Adrenal gland (tissue), 12 donors: ENCODE results near the gene HIPK2. TPM values are rescaled to one million over a fixed set of nuclear protein-coding genes. Genes with fewer than 3 reads are reported as not detected.

ENCODE experiments used
- DNase-seq, 7 donors: peaks; one replicate each; pipeline ENCODE4 v3.0.0-alpha.2; 2019 to 2020
- H3K27ac ChIP-seq, 5 donors: fragments of 200-600 bp; sonication (generic) in 4 of 5; 1 replicate in 3 of 5; 2 replicates in 2 of 5; pipeline versions ENCODE4 v1.5.1 to v1.8.0; 2016 to 2020; ENCODE audit warnings: mild to moderate bottlenecking in 1 of 5
- H3K27me3 ChIP-seq: fragments of 200-600 bp; 2 replicates; pipeline ENCODE4 v1.8.0; 2021
- H3K36me3 ChIP-seq, 2 donors: fragments of 200-600 bp; replicated peaks in 1 of 2; 1 replicate in 1 of 2; 2 replicates in 1 of 2; pipeline versions ENCODE4 v1.5.1 to v1.8.0; 2018 to 2022
- H3K4me1 ChIP-seq, 2 donors: fragments of 200-600 bp; replicated peaks in 1 of 2; 1 replicate in 1 of 2; 2 replicates in 1 of 2; pipeline versions ENCODE4 v1.5.1 to v1.8.0; 2018 to 2021
- H3K4me3 ChIP-seq, 4 donors: fragments of 200-600 bp; sonication (generic) in 3 of 4; one replicate each; pipeline ENCODE4 v1.5.1; 2016 to 2018
- H3K9me3 ChIP-seq, 3 donors: fragments of 200-600 bp; sonication (generic) in 1 of 3; replicated peaks in 1 of 3; 1 replicate in 2 of 3; 2 replicates in 1 of 3; pipeline versions ENCODE4 v1.5.1 to v1.8.0; 2016 to 2021
- POLR2A ChIP-seq, 2 donors: fragments of 450-650 bp; IDR thresholded peaks; one replicate each; pipeline ENCODE4 v1.6.1; 2017; ENCODE audit warnings: antibody characterized with exemption in 2 of 2, mild to moderate bottlenecking in 2 of 2, moderate library complexity in 1 of 2
- WGBS, 4 donors: extraction: QIAGEN DNeasy Blood & Tissue Kit in 2 of 4; methylation state at CpG; one replicate each; pipeline versions ENCODE4 v1.1.5 to v1.1.7; 2013 to 2017; 5-methylcytosine and 5-hydroxymethylcytosine counted together
- intact Hi-C, 2 donors: fragments of 100-400 bp; cut with DNase I; formaldehyde crosslinking; loops; one replicate each; pipeline versions ENCODE4 v1.14.1 to v1.15.0; 2022 to 2023
- polyA plus RNA-seq, 3 donors: library from polyadenylated mRNA; stranded (reverse); fragments of 200-250 nt in 2 of 3; fragments of 350-450 nt in 1 of 3; fragmentation: Illumina TruSeq in 1 of 3; extraction: RNeasy Lipid Tissue Mini Kit (QIAGEN cat#74804) in 1 of 3; gene quantifications; one replicate each; pipeline ENCODE4 v1.2.3, GENCODE V29; 2013 to 2014
- total RNA-seq, 9 donors: library from RNA; depleted of rRNA in 4 of 9; stranded (reverse); fragments of >200 nt in 4 of 9; fragments of 120-200 nt in 1 of 9; fragmentation: NEBNext Ultra II Directional in 1 of 9; extraction: Animal tissue kit (Norgen Biotek cat#: 25700) in 1 of 9; gene quantifications; one replicate each; pipeline versions ENCODE4 v1.1.0 to v1.2.4, GENCODE V29; 2013 to 2023
- TF ChIP-seq, protein P1 (sequence below), 6 experiments: fragments of 450-650 bp in 4 of 6; fragments of 200-600 bp in 2 of 6; sonication (generic) in 1 of 6; IDR thresholded peaks; 1 replicate in 5 of 6; 2 replicates in 1 of 6; pipeline versions ENCODE4 v1.5.1 to v1.8.0; 2016 to 2021; ENCODE audit warnings: antibody characterized with exemption in 6 of 6, mild to moderate bottlenecking in 2 of 6, moderate library complexity in 1 of 6
- donor health status: healthy with polysubstance abuse.
- donor health status: Bipolar disorder and iron deficiency.
- donor health status: DM: yes; HTN: yes; CAD: no.
- donor health status: DM: no; HTN: no; CAD: no.
- donor health status: DM: no; HTN: no; CAD: no.
- donor health status: DM: yes; HTN: yes; CAD: no.

HIPK2 gene
- total and polyA plus RNA-seq, 12 donors = 4.7 to 82.4 (median 49.8) TPM

DNA sequence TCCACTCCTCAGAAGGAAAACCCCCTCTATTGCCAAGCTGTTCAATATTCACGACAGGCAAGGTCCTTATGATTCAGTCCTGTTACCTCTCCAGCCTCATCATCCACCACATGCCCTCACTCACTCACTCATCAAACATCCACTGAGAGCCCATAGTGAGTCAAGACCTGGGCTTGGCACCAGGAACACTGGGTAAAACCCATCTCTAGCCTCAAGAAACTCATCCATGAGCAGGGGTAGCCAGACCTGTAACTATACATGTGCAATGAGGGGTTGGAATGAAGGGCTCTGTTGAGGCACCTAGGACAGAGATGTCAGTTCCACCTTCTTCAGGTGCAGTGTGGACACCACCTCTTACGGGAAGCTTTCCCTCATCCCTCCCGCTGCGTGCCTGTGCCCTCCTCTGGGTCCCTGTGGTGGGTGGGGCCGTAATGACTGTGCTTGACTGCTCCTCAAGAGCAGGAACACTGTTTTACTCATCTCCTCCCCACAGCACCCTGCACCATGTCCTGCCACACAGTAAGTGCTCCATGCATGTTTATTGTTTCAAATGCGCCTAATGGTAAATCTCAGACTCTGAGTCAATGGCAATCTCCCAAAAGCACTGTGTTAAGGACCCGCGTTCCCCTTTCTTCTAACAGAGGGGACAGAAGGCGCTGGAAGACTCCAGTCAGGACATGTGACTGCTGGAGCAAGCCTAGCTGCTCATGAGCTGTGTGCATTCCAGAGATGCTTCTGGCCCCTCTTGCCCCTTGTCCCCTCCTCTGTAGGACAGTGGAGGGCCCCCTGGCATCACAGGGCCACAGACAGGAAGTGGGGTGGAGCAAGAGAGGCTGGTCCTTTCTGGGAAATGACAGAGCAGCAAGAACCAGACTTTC is 95.4 kb downstream of the HIPK2 start:
- no peaks in the 10 kb centered on the region for H3K27me3 ChIP-seq
- no peaks in the 10 kb centered on the region for H3K9me3 ChIP-seq
- intact Hi-C loops = no loop called here
- no peak for TF ChIP-seq POLR2A (IDR thresholded peaks at IDR 0.05)
- TF ChIP-seq, protein P1, sequence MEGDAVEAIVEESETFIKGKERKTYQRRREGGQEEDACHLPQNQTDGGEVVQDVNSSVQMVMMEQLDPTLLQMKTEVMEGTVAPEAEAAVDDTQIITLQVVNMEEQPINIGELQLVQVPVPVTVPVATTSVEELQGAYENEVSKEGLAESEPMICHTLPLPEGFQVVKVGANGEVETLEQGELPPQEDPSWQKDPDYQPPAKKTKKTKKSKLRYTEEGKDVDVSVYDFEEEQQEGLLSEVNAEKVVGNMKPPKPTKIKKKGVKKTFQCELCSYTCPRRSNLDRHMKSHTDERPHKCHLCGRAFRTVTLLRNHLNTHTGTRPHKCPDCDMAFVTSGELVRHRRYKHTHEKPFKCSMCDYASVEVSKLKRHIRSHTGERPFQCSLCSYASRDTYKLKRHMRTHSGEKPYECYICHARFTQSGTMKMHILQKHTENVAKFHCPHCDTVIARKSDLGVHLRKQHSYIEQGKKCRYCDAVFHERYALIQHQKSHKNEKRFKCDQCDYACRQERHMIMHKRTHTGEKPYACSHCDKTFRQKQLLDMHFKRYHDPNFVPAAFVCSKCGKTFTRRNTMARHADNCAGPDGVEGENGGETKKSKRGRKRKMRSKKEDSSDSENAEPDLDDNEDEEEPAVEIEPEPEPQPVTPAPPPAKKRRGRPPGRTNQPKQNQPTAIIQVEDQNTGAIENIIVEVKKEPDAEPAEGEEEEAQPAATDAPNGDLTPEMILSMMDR (IDR thresholded peaks at IDR 0.05) = no peak
- no peaks in the 10 kb centered on the region for H3K36me3 ChIP-seq
- DNase-seq = no peak
- H3K4me1 ChIP-seq = peaks cover 4 to 24% of the 10 kb centered on the region in 2 donors
- 76 to 97% (median 86%) methylated on average over 8 to 9 of the region's 9 CpGs for WGBS, 4 donors
- H3K27ac ChIP-seq = peak overlapping the region in 1 of 5 donors; percentile 60
- H3K4me3 ChIP-seq = no peak overlapping the region

DNA sequence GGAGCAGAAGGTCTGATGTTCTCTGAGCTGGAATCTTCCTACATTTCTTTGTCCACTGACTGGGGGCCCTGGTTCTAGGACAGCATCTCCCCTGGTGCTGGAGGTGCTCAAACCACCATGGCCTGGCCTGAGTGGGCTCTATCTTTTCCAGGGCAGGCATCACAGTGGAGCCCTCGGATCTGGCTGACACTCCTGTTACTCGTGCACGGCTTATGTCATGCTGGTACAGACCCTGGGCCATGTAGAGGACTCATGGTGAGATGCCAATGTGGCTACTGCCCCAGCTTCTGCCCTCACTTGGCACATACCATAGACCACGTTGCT is 96.0 kb downstream of the HIPK2 start:
- H3K27ac ChIP-seq = peak overlapping the region in 1 of 5 donors; percentile 60
- WGBS, 4 donors = 80 to 94% (median 87%) methylated on average over 1 to 4 of the region's 4 CpGs
- H3K36me3 ChIP-seq = no peaks in the 10 kb centered on the region
- H3K4me3 ChIP-seq = no peak overlapping the region
- H3K27me3 ChIP-seq = no peaks in the 10 kb centered on the region
- peaks cover 4 to 24% of the 10 kb centered on the region in 2 donors for H3K4me1 ChIP-seq
- DNase-seq = no peak
- H3K9me3 ChIP-seq = no peaks in the 10 kb centered on the region
- no peak for TF ChIP-seq POLR2A (IDR thresholded peaks at IDR 0.05)
- TF ChIP-seq, protein P1 (IDR thresholded peaks at IDR 0.05) = no peak
- intact Hi-C loops = no loop called here

DNA sequence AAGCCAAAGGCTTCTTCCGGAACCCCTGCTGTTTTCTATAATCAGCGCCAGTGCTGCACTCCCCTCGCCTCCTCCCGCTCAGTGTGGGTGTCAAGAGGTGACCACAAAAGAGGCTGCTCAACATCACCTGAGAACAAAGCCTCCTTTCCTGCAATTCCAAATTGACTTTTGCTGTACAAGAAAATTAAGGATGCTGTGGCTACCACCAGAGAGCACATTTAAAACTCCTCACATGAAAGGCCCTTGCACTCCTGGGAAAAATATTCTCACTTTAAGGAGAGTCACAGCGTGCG is 96.4 kb downstream of the HIPK2 start:
- intact Hi-C loops = no loop called here
- TF ChIP-seq POLR2A (IDR thresholded peaks at IDR 0.05) = no peak
- TF ChIP-seq, protein P1 (IDR thresholded peaks at IDR 0.05) = no peak
- 91 to 100% (median 96%) methylated on average over 6 of the region's 6 CpGs for WGBS, 4 donors
- Histone ChIP-seq H3K4me3 (no peak overlapping the region), H3K27me3 (no peaks in the 10 kb centered on the region), H3K9me3 (no peaks in the 10 kb centered on the region), H3K4me1 (peaks cover 4 to 24% of the 10 kb centered on the region in 2 donors), H3K36me3 (no peaks in the 10 kb centered on the region), H3K27ac (peak overlapping the region in 1 of 5 donors; percentile 60)
- DNase-seq = no peak

DNA sequence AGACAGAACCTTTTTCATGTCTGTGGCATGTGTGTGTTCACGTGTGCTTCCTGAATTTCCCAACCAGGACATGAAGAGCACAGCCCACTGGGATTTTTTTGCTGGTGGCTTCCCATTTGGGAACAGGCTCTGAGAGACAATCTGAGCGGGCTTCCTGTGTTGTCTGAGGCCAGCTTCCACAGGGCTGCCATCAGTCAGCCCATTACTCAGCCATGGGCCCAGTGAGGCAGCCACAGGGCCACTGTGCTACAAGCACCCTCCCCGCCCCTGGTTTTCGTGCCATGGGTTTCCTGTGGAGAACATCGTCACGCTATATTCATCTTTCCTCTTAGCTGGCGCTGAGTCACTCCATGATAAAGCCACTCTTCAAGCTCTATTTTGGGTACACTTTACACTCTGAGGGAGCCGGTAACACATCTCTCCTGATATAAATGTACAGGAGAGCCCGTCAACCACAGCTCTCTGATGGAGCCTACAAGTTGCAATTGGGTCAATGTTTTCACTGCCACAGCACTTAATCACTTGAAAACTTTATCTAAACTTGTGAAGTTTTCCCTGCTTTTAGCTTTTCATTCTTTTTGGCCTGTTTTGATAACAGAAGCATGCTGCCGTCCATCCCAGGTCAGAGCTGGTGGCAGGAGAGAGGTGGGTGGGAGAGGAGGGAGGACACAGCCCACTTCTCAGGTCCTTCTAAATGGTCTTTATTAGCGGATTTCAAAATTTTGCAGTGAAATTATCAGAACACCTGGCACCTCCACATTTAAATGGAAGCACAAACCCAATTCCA is 96.9 kb downstream of the HIPK2 start:
- TF ChIP-seq, protein P1 (IDR thresholded peaks at IDR 0.05) = no peak
- peak in 1 of 2 donors; percentile 30 for TF ChIP-seq POLR2A (IDR thresholded peaks at IDR 0.05)
- WGBS, 4 donors = 43 to 67% (median 54%) methylated on average over 11 of the region's 11 CpGs
- peak in 6 of 7 donors; percentile 66 to 86 (median 72) for DNase-seq

More for the DNA sequence above, 96.9 kb downstream of the HIPK2 start:
- H3K27me3 ChIP-seq = no peaks in the 10 kb centered on the region
- H3K27ac ChIP-seq = peak overlapping the region in 3 of 5 donors; percentile 29 to 60 (median 53)
- H3K4me1 ChIP-seq = peaks cover 4 to 24% of the 10 kb centered on the region in 2 donors
- no peaks in the 10 kb centered on the region for H3K36me3 ChIP-seq
- no peaks in the 10 kb centered on the region for H3K9me3 ChIP-seq
- H3K4me3 ChIP-seq = no peak overlapping the region
- intact Hi-C loops = no loop called here
